ENCODE data around the gene ALKBH7.
A peak's percentile ranks its signal among the peaks of the same experiment; 100 is the strongest.
"Not testable (repeated sequence)": the region's sequence is repeated elsewhere in the genome, so short reads cannot be mapped to it uniquely, and the experiment has no call there.

ALKBH7 gene

DNA sequence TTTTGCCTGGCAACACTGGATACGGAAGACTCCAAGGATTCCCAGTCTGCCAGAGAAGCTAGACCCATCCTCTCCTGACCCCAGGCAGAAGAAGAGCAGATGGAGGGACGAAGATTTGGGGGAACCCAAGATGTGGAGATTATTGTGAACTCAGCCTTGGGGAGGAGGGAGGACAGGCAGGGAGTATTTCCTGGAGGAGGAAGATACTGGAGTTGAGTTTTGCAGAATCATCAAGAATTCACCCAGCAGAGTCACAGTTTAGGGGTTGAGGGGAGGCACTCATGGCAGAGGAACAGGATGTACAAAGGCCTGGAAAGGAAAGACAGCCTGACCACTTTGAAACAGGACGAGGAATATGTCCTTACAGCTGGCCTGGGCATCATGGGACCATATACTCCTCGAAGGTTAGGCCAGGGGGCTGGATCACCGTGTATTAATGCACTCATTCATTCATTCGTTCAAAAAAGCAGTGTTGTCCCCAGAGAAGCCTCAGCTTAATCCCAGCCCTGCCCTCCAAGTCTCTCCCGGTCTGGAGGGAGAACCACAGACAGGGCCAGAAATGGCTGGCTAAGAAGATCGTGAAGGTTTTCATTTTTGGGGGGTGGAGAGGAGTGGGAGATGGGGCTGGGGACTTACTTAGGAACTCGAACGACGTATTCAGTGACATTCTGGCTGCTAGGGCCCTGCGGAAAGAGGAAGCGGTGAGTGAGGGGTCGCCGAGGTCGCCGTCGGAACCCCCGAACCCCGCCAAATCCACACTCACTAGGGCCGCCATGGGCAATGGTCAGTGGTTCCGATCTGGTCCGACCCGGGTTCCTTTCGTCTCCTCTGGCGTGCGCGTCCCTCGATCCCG, 19.9 kb downstream of the ALKBH7 start:
- DNase-seq (ENCODE audit: low read depth), result no peak
- TF ChIP-seq, protein P1, sequence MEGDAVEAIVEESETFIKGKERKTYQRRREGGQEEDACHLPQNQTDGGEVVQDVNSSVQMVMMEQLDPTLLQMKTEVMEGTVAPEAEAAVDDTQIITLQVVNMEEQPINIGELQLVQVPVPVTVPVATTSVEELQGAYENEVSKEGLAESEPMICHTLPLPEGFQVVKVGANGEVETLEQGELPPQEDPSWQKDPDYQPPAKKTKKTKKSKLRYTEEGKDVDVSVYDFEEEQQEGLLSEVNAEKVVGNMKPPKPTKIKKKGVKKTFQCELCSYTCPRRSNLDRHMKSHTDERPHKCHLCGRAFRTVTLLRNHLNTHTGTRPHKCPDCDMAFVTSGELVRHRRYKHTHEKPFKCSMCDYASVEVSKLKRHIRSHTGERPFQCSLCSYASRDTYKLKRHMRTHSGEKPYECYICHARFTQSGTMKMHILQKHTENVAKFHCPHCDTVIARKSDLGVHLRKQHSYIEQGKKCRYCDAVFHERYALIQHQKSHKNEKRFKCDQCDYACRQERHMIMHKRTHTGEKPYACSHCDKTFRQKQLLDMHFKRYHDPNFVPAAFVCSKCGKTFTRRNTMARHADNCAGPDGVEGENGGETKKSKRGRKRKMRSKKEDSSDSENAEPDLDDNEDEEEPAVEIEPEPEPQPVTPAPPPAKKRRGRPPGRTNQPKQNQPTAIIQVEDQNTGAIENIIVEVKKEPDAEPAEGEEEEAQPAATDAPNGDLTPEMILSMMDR (conservative IDR thresholded peaks at IDR 0.05; ENCODE audit: low read depth, low read length), result no peak
- peak overlapping the region; percentile 93 for H3K4me3 ChIP-seq (ENCODE audit: low read depth, low read length)

DNA sequence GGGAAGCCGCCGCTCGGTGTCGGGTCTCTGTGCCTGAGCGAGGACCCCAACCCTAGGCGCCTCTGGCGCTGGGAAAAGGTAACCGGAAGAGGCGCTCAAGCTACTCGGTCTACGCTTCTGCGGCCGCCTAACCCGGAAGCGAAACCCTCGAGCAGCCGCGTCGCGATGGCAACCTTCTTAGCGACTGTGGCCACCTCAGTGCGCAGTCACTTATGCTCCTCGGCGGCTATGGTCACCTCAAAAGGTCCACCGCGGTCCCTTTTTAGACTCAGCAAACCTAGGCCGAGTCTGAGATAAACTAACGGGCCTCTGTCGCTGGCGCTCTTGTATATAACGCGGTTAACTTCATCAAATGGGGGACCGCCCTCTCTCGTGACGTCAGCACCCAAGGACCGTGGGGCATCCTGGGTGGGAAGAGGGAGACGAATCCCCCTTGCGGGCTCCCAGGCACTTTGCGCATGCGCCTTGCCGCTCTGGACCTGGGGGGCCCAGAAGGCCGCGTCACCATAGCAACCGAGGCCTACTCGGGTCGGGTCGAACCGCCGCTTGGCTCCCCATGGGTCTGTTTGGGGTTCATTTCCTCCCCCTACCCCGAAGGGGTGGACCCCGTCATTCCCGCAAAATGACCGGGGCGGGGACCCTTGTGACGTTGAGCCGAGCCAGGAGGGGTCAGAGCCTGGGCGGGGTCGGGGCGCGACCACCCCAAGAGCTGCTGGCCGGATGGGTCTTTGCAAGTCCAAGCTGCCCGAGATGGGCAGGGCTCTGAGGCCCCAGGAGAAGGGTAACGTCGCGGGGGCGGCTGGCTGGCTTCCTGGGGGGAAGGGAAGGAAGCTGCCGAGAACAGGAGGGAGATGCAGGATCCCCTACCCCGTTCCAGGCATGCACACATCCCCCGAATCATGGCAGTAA, 20.7 kb downstream of the ALKBH7 start, which contains the start of gene GTF2F1:
Gene GTF2F1, minus strand, starts transcription at position 91 of the 909 bp plus-strand sequence. CDS start 169 bp downstream, outside the sequence.
- TF ChIP-seq, protein P1 (conservative IDR thresholded peaks at IDR 0.05; ENCODE audit: low read depth, low read length), result peak; percentile 43
- H3K4me3 ChIP-seq (ENCODE audit: low read depth, low read length), result peak within 1 kb of the TSS; percentile 93
- peak; percentile 98 for DNase-seq (ENCODE audit: low read depth)

DNA sequence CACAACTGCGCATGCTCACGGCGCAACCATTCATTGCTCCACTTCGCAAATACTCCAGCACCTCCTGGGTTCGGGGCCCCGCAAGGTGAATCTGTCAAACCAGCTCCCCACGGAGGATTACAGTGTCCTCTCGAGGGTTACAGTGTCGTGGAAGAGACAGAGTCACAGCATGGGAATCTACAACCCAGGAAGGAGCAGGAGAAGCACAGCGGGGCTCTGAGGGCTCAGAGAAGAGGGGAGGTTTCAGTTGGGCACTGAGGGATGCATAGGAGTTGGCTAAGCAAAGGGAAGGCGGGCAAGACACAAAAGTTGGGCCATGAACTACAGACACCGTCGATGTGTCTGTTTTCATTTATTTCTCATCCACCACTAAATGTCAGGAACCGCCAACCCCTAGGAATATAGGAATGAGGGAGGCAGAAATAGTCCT, 21.4 kb downstream of the ALKBH7 start:
- TF ChIP-seq, protein P1 (conservative IDR thresholded peaks at IDR 0.05; ENCODE audit: low read depth, low read length), result no peak
- H3K4me3 ChIP-seq (ENCODE audit: low read depth, low read length), result peak overlapping the region; percentile 93
- no peak for DNase-seq (ENCODE audit: low read depth)

DNA sequence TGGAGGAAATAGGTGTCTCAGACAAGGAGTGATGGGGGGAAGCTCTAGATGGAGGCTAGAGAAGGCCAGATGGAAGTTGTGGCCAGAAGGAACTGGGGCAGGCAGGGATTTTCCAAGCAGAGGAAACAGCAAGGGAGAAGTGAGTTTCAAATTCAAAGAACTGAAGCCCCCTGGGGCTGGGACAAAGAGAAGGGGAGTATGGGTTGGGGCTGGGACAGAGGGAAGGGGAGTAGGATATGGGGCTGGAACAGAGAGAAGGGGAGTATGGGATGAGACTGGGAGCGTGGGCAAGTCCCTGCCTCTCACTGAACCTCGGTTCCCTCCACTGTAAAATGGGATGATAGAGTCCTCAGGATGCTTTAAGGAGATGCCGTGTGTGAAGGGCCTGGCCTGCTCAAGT, 22.2 kb downstream of the ALKBH7 start:
- H3K4me3 ChIP-seq (ENCODE audit: low read depth, low read length), result no peak overlapping the region
- TF ChIP-seq, protein P1 (conservative IDR thresholded peaks at IDR 0.05; ENCODE audit: low read depth, low read length), result no peak
- DNase-seq (ENCODE audit: low read depth), result no peak

DNA sequence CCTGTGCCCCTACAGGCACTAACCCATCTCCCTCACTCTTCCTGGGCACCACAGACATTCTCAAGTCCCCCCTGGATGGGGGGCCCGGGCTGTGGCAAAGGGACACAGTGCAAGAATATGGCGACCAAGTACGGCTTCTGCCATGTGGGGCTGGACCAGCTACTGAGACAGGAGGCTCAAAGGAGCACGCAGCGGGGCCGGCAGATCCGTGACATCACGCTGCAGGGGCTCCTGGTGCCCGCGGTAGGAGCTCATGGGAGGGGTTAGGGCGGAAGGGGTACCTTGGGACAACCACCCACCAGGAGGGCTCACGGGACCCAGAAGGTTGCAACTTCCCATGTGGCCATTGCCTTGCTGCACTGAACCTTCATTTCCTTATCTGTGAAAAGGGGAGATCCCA, 23.7 kb downstream of the ALKBH7 start:
- TF ChIP-seq, protein P1 (conservative IDR thresholded peaks at IDR 0.05; ENCODE audit: low read depth, low read length), result no peak
- no peak overlapping the region for H3K4me3 ChIP-seq (ENCODE audit: low read depth, low read length)

DNA sequence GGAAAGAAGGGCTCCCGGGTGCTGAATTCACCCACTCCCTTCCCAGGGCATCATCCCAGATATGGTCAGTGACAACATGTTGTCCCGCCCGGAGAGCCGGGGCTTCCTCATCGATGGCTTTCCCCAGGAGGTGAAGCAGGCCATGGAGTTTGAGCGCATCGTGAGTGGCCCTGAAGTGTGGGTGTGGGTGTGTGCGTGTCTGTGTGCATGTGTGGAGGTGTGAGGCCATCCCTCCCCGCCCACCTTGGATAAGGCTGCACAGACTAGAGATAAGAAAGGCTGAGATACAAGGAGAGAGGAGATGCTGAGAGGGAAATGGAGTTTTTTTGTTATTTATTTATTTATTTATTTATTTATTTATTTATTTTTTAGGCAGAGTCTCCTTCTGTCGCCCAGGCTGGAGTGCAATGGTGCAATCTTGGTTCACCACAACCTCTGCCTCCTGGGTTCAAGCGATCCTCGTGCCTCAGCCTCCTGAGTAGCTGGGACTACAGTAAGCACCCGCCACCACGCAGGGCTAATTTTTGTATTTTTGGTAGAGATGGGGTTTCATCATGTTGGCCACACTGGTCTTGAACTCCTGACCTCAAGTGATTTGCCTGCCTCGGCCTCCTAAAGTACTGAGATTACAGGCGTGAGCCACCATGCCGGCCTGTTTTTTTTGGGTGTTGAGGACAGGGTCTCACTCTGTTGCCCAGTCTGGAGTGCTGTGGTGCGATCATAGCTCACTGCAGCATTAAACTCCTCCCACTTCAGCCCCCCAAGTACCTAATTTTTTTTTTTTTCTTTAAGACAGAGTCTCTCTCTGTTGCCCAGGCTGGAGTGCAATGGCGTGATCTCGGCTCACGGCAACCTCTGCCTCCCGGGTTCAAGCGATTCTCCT, 27.7 kb downstream of the ALKBH7 start:
- not testable (repeated sequence) for DNase-seq (ENCODE audit: low read depth); H3K4me3 ChIP-seq (ENCODE audit: low read depth, low read length)

More for the DNA sequence above, 23.7 kb downstream of the ALKBH7 start:
- no peak for DNase-seq (ENCODE audit: low read depth)
